ENCODE measurements around the gene TIMMDC1. TPM values are rescaled to one million over a fixed set of nuclear protein-coding genes. Genes with fewer than 3 reads are reported as not detected.

The TIMMDC1 gene
- total and polyA plus RNA-seq, 9 donors: 68.3 to 81.7 (median 71.8) TPM

DNA sequence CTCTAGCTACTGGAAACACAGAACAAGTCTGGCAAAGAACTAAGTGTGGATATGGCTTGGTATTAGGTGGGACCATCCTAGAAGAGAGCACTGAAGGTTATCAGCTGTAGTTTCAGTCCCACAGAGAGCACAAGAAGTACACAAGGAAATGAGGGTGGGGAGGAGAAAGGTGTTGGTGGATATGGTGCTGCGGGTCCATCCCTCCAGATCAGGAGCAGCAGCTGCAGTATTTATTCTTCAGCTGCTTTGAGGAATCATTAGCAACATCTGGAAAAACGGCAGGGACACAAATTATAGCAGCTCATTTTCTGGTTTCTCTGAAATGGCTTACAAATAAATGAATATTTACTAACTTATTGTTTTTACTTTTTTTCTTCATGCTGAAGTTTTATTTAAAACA is 32.1 kb downstream of the TIMMDC1 start:
- Histone ChIP-seq H3K36me3 (ENCODE audit: control insufficient read depth, insufficient read depth, low read length) (peaks cover 5% of the 10 kb centered on the region), H3K9me3 (replicated peaks; ENCODE audit: control insufficient read depth, low read depth, low read length) (no peaks in the 10 kb centered on the region), H3K27me3 (ENCODE audit: control insufficient read depth, insufficient read depth, low read length) (no peaks in the 10 kb centered on the region), H3K4me1 (ENCODE audit: control insufficient read depth, insufficient read depth, low read length) (no peaks in the 10 kb centered on the region), H3K4me3 (ENCODE audit: low read length) (no peak overlapping the region), H3K27ac (ENCODE audit: low read length) (no peak overlapping the region)
- 29% methylated on average over 1 of the region's 2 CpGs for WGBS (ENCODE audit: insufficient coverage)
- DNase-seq: no peak

- no peaks in the 10 kb centered on the region for H3K9me3 ChIP-seq (replicated peaks; ENCODE audit: control insufficient read depth, low read depth, low read length)
- no peaks in the 10 kb centered on the region for H3K4me1 ChIP-seq (ENCODE audit: control insufficient read depth, insufficient read depth, low read length)
- DNase-seq: no peak
- no peak overlapping the region for H3K27ac ChIP-seq (ENCODE audit: low read length)
- H3K36me3 ChIP-seq (ENCODE audit: control insufficient read depth, insufficient read depth, low read length): peaks cover 2% of the 10 kb centered on the region
- no peaks in the 10 kb centered on the region for H3K27me3 ChIP-seq (ENCODE audit: control insufficient read depth, insufficient read depth, low read length)
- WGBS (ENCODE audit: insufficient coverage): no CpG with 5 or more reads among the region's 4 CpGs
- no peak overlapping the region for H3K4me3 ChIP-seq (ENCODE audit: low read length)
These were observed 32.8 kb downstream of the TIMMDC1 start for GRCh38 chr3:119531151-119531550.

DNA sequence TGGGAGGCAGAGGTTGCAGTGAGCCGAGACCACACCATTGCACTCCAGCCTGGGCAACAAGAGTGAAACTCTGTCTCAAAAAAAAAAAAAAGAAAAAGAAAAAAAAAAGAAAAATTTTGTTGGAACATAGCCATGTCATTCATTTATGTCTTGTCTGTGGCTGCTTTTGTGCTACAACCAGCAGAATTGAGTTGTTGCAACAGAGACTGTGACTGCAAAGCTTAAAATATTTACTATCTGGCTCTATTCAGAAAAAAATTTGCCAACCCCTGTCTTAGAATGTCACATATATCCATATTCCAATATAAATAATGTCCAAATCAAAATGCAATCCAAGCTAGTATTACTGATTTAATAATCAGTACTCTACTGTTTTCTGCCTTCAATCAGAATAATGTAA is 35.9 kb downstream of the TIMMDC1 start:
- Histone ChIP-seq H3K4me3 (ENCODE audit: low read length) (no peak overlapping the region), H3K4me1 (ENCODE audit: control insufficient read depth, insufficient read depth, low read length) (no peaks in the 10 kb centered on the region), H3K36me3 (ENCODE audit: control insufficient read depth, insufficient read depth, low read length) (no peaks in the 10 kb centered on the region), H3K27ac (ENCODE audit: low read length) (no peak overlapping the region), H3K27me3 (ENCODE audit: control insufficient read depth, insufficient read depth, low read length) (no peaks in the 10 kb centered on the region), H3K9me3 (replicated peaks; ENCODE audit: control insufficient read depth, low read depth, low read length) (no peaks in the 10 kb centered on the region)
- no peak for DNase-seq
- WGBS (ENCODE audit: insufficient coverage): no CpG with 5 or more reads among the region's 1 CpG

- no peaks in the 10 kb centered on the region for H3K27me3 ChIP-seq (ENCODE audit: control insufficient read depth, insufficient read depth, low read length)
- no peak overlapping the region for H3K4me3 ChIP-seq (ENCODE audit: low read length)
- WGBS (ENCODE audit: insufficient coverage): no CpG with 5 or more reads among the region's 4 CpGs
- H3K36me3 ChIP-seq (ENCODE audit: control insufficient read depth, insufficient read depth, low read length): no peaks in the 10 kb centered on the region
- H3K4me1 ChIP-seq (ENCODE audit: control insufficient read depth, insufficient read depth, low read length): no peaks in the 10 kb centered on the region
- H3K27ac ChIP-seq (ENCODE audit: low read length): no peak overlapping the region
- H3K9me3 ChIP-seq (replicated peaks; ENCODE audit: control insufficient read depth, low read depth, low read length): no peaks in the 10 kb centered on the region
- DNase-seq: no peak
These were observed 38.4 kb downstream of the TIMMDC1 start for GRCh38 chr3:119536757-119537156.

GRCh38 chr3:119538772-119539171 is 40.4 kb downstream of the TIMMDC1 start:
- no CpG with 5 or more reads among the region's 1 CpG for WGBS (ENCODE audit: insufficient coverage)
- no peaks in the 10 kb centered on the region for H3K9me3 ChIP-seq (replicated peaks; ENCODE audit: control insufficient read depth, low read depth, low read length)
- no peaks in the 10 kb centered on the region for H3K36me3 ChIP-seq (ENCODE audit: control insufficient read depth, insufficient read depth, low read length)
- DNase-seq: no peak
- H3K27me3 ChIP-seq (ENCODE audit: control insufficient read depth, insufficient read depth, low read length): no peaks in the 10 kb centered on the region
- no peaks in the 10 kb centered on the region for H3K4me1 ChIP-seq (ENCODE audit: control insufficient read depth, insufficient read depth, low read length)
- H3K4me3 ChIP-seq (ENCODE audit: low read length): no peak overlapping the region
- H3K27ac ChIP-seq (ENCODE audit: low read length): no peak overlapping the region

- no peak overlapping the region for H3K4me3 ChIP-seq (ENCODE audit: low read length)
- 83% methylated on average over 3 of the region's 3 CpGs for WGBS (ENCODE audit: insufficient coverage)
- H3K9me3 ChIP-seq (replicated peaks; ENCODE audit: control insufficient read depth, low read depth, low read length): no peaks in the 10 kb centered on the region
- no peaks in the 10 kb centered on the region for H3K4me1 ChIP-seq (ENCODE audit: control insufficient read depth, insufficient read depth, low read length)
- no peak overlapping the region for H3K27ac ChIP-seq (ENCODE audit: low read length)
- no peaks in the 10 kb centered on the region for H3K36me3 ChIP-seq (ENCODE audit: control insufficient read depth, insufficient read depth, low read length)
- no peaks in the 10 kb centered on the region for H3K27me3 ChIP-seq (ENCODE audit: control insufficient read depth, insufficient read depth, low read length)
- no peak for DNase-seq
These were observed 43.2 kb downstream of the TIMMDC1 start for GRCh38 chr3:119541547-119541946.

DNA sequence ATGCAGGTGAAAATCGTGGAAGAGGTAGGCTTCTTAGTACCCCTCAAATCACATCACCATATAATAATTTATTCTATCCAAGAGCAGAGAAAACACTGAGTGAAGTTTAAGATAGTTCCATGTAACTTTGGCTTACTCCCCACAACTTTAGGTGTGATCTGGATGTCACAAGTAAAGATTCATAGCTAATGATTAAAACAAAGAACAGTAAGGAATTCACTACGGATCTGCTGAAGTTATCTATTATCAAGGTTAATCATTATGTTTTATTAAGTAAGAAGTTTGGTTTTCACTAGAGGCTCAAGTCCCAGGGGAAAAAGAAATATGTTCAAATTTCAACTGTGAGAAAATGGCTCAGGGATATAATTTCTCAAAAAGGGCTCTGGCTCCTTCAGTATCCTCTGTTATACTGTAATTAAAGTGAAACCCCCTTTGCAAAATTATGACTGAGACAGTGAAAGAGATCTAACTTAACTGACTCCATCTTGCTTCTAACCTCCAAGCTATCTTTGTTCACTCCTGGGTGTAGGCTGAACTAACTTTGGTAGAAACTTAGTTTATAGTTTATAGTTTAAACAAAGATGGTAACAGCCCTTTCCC is 43.9 kb downstream of the TIMMDC1 start:
- H3K27ac ChIP-seq (ENCODE audit: low read length): no peak overlapping the region
- H3K27me3 ChIP-seq (ENCODE audit: control insufficient read depth, insufficient read depth, low read length): no peaks in the 10 kb centered on the region
- no peak for DNase-seq
- no peaks in the 10 kb centered on the region for H3K4me1 ChIP-seq (ENCODE audit: control insufficient read depth, insufficient read depth, low read length)
- no peaks in the 10 kb centered on the region for H3K9me3 ChIP-seq (replicated peaks; ENCODE audit: control insufficient read depth, low read depth, low read length)
- no CpG with 5 or more reads among the region's 2 CpGs for WGBS (ENCODE audit: insufficient coverage)
- no peaks in the 10 kb centered on the region for H3K36me3 ChIP-seq (ENCODE audit: control insufficient read depth, insufficient read depth, low read length)
- H3K4me3 ChIP-seq (ENCODE audit: low read length): no peak overlapping the region

GRCh38 chr3:119543147-119543546 is 44.8 kb downstream of the TIMMDC1 start:
- Histone ChIP-seq H3K9me3 (replicated peaks; ENCODE audit: control insufficient read depth, low read depth, low read length) (no peaks in the 10 kb centered on the region), H3K27ac (ENCODE audit: low read length) (no peak overlapping the region), H3K36me3 (ENCODE audit: control insufficient read depth, insufficient read depth, low read length) (no peaks in the 10 kb centered on the region), H3K27me3 (ENCODE audit: control insufficient read depth, insufficient read depth, low read length) (no peaks in the 10 kb centered on the region), H3K4me3 (ENCODE audit: low read length) (no peak overlapping the region), H3K4me1 (ENCODE audit: control insufficient read depth, insufficient read depth, low read length) (no peaks in the 10 kb centered on the region)
- WGBS (ENCODE audit: insufficient coverage): no CpG with 5 or more reads among the region's 7 CpGs
- no peak for DNase-seq

DNA sequence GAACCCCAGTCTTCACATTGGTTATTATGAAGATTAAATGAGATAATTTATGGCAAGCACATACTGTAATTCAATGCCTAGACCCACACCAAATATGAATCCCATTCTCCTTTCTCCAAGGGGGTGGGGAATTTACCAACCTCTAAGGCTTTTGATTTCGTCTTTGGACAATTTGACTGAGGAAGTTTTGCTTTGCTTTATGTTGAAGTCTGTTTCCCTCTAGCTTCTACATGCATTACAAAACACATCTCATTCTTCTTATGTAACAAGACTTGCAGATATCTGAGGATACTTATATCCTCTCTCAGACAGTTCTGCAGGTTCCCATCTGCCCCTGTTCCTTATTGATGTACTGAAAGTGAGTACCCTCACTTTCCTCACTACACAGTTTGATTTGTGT is 48.9 kb downstream of the TIMMDC1 start:
- no CpG with 5 or more reads among the region's 1 CpG for WGBS (ENCODE audit: insufficient coverage)
- no peak for DNase-seq
- Histone ChIP-seq H3K27ac (ENCODE audit: low read length) (no peak overlapping the region), H3K36me3 (ENCODE audit: control insufficient read depth, insufficient read depth, low read length) (no peaks in the 10 kb centered on the region), H3K27me3 (ENCODE audit: control insufficient read depth, insufficient read depth, low read length) (no peaks in the 10 kb centered on the region), H3K9me3 (replicated peaks; ENCODE audit: control insufficient read depth, low read depth, low read length) (no peaks in the 10 kb centered on the region), H3K4me1 (ENCODE audit: control insufficient read depth, insufficient read depth, low read length) (no peaks in the 10 kb centered on the region), H3K4me3 (ENCODE audit: low read length) (no peak overlapping the region)

GRCh38 chr3:119548341-119548740 is 50.0 kb downstream of the TIMMDC1 start:
- Histone ChIP-seq H3K36me3 (ENCODE audit: control insufficient read depth, insufficient read depth, low read length) (no peaks in the 10 kb centered on the region), H3K9me3 (replicated peaks; ENCODE audit: control insufficient read depth, low read depth, low read length) (no peaks in the 10 kb centered on the region), H3K27me3 (ENCODE audit: control insufficient read depth, insufficient read depth, low read length) (no peaks in the 10 kb centered on the region), H3K27ac (ENCODE audit: low read length) (no peak overlapping the region), H3K4me1 (ENCODE audit: control insufficient read depth, insufficient read depth, low read length) (no peaks in the 10 kb centered on the region), H3K4me3 (ENCODE audit: low read length) (no peak overlapping the region)
- WGBS (ENCODE audit: insufficient coverage): 88% methylated on average over 1 of the region's 3 CpGs
- no peak for DNase-seq

Measured in muscle of leg (tissue), 11 donors.